SK-N-SH (cell line): Measurements from ENCODE around the gene CYS1. TPM values are rescaled to one million over a fixed set of nuclear protein-coding genes. Genes with fewer than 3 reads are reported as not detected.
A peak's percentile ranks its signal among the peaks of the same experiment; 100 is the strongest.

Experiments
- CTCF ChIA-PET: fragments of 300-600, 350-600 bp; formaldehyde crosslinking; extraction: SDS; loops from one replicate; lab custom pipeline; 2021; lab: Yijun Ruan, JAX
- POLR2A ChIA-PET: fragments of 350-600 bp; sonication (Branson Sonifier 250); formaldehyde crosslinking; extraction: SDS; loops from one replicate; lab custom pipeline; 2020; ENCODE audit warnings: antibody characterized with exemption, inconsistent platforms; lab: Yijun Ruan, JAX
- DNase-seq: peaks from one replicate; pipeline ENCODE4 v3.0.0; 2012
- H2AFZ ChIP-seq: fragments of 200-600 bp; sonication (generic); 2 replicates; pipeline ENCODE4 v1.8.1; 2016; ENCODE audit warnings: antibody characterized with exemption, mild to moderate bottlenecking, low read depth
- H3F3A ChIP-seq: fragments of 200-600 bp; sonication (generic); replicated peaks from 2 replicates; pipeline ENCODE3; 2016; ENCODE audit warnings: antibody characterized with exemption, mild to moderate bottlenecking; ENCODE audit not compliant: insufficient read depth
- H3K27ac ChIP-seq, 2 experiments: fragments of 200-500 bp in 1 of 2; fragments of 200-600 bp in 1 of 2; sonication (Bioruptor generic) in 1 of 2; sonication (generic), shearing (Covaris generic) in 1 of 2; 2 replicates each; pipeline versions ENCODE4 v1.5.1 to v1.6.1; 2014 to 2016; ENCODE audit warnings: low read depth in 2 of 2, inconsistent platforms in 1 of 2, low read length in 1 of 2, mild to moderate bottlenecking in 1 of 2, mixed read lengths in 1 of 2
- H3K27me3 ChIP-seq: fragments of 200-600 bp; sonication (generic), shearing (Covaris generic); 2 replicates; pipeline ENCODE4 v1.6.1; 2016; ENCODE audit warnings: mixed run types; ENCODE audit not compliant: insufficient read depth
- H3K36me3 ChIP-seq, 2 experiments: fragments of 200-500 bp in 1 of 2; fragments of 200-600 bp in 1 of 2; sonication (Bioruptor generic) in 1 of 2; sonication (generic) in 1 of 2; replicated peaks in 1 of 2; 2 replicates each; pipeline versions ENCODE3 to v1.5.1; 2014 to 2016; ENCODE audit warnings: low read length in 1 of 2, mild to moderate bottlenecking in 1 of 2; ENCODE audit not compliant: insufficient read depth in 2 of 2, control insufficient read depth in 1 of 2
- H3K4me1 ChIP-seq, 2 experiments: fragments of 200-500 bp in 1 of 2; fragments of 200-600 bp in 1 of 2; sonication (Bioruptor generic) in 1 of 2; sonication (generic), shearing (Covaris generic) in 1 of 2; 2 replicates each; pipeline versions ENCODE4 v1.5.1 to v1.6.1; 2014 to 2016; ENCODE audit warnings: low read depth in 1 of 2, low read length in 1 of 2, mixed run types in 1 of 2; ENCODE audit not compliant: insufficient read depth in 2 of 2, control insufficient read depth in 1 of 2
- H3K4me2 ChIP-seq: fragments of 200-600 bp; sonication (generic), shearing (Covaris generic); 2 replicates; pipeline ENCODE4 v1.6.1; 2017; ENCODE audit warnings: mixed run types
- H3K4me3 ChIP-seq, 2 experiments: fragments of 200-500 bp in 1 of 2; fragments of 200-600 bp in 1 of 2; sonication (Bioruptor generic) in 1 of 2; sonication (generic), shearing (Covaris generic) in 1 of 2; 2 replicates each; pipeline versions ENCODE4 v1.5.1 to v1.8.1; 2014 to 2016; ENCODE audit warnings: low read depth in 2 of 2, inconsistent platforms in 1 of 2, low read length in 1 of 2, mild to moderate bottlenecking in 1 of 2, mixed read lengths in 1 of 2, moderate library complexity in 1 of 2
- H3K79me2 ChIP-seq: fragments of 200-600 bp; sonication (generic); 2 replicates; pipeline ENCODE4 v1.8.1; 2017; ENCODE audit warnings: mild to moderate bottlenecking; ENCODE audit not compliant: insufficient read depth
- H3K9ac ChIP-seq: fragments of 200-600 bp; sonication (generic); 2 replicates; pipeline ENCODE4 v1.6.1; 2017; ENCODE audit warnings: mixed run types
- H3K9me2 ChIP-seq: fragments of 200-600 bp; sonication (generic); 2 replicates; pipeline ENCODE4 v1.6.1; 2017; ENCODE audit warnings: mixed run types
- H3K9me3 ChIP-seq: fragments of 200-600 bp; sonication (generic); 2 replicates; pipeline ENCODE4 v1.6.1; 2017; ENCODE audit warnings: mixed run types, mild to moderate bottlenecking, moderate library complexity
- H4K20me1 ChIP-seq: fragments of 200-600 bp; sonication (generic); 2 replicates; pipeline ENCODE4 v1.6.1; 2017; ENCODE audit warnings: mild to moderate bottlenecking, mixed run types; ENCODE audit not compliant: insufficient read depth
- EP300 ChIP-seq, 2 experiments: IDR thresholded peaks; 2 replicates each; pipeline versions ENCODE4 v1.4.0 to v1.6.1; 2012; ENCODE audit warnings: borderline replicate concordance in 1 of 2, low read depth in 1 of 2, low read length in 1 of 2
- FOXM1 ChIP-seq: IDR thresholded peaks from 2 replicates; pipeline ENCODE4 v1.4.0; 2012; ENCODE audit warnings: low read depth, mild to moderate bottlenecking
- GATA2 ChIP-seq: sonication (generic); formaldehyde crosslinking; IDR thresholded peaks from 2 replicates; pipeline ENCODE4 v1.5.0; 2020; ENCODE audit warnings: mild to moderate bottlenecking, missing genetic modification reagents
- RCOR1 ChIP-seq: fragments of 150-350 bp; IDR thresholded peaks from 2 replicates; pipeline ENCODE4 v1.6.1; 2017; ENCODE audit warnings: antibody characterized with exemption, low read length
- RFX5 ChIP-seq: IDR thresholded peaks from 2 replicates; pipeline ENCODE4 v1.6.1; 2012; ENCODE audit warnings: mild to moderate bottlenecking, improper control_type of control experiment, low read length
- USF1 ChIP-seq: IDR thresholded peaks from 2 replicates; pipeline ENCODE4 v1.4.0; 2012; ENCODE audit warnings: low read depth, borderline replicate concordance
- YY1 ChIP-seq: IDR thresholded peaks from 2 replicates; pipeline ENCODE4 v1.4.0; 2012; ENCODE audit warnings: low read depth, mild to moderate bottlenecking
- ZBTB33 ChIP-seq: IDR thresholded peaks from 2 replicates; pipeline ENCODE4 v1.4.0; 2012; ENCODE audit warnings: low read depth, borderline replicate concordance
- WGBS: methylation state at CpG from one replicate; pipeline ENCODE4 v1.1.6; 2017; ENCODE audit warnings: low lambda C conversion rate; 5-methylcytosine and 5-hydroxymethylcytosine counted together
- polyA plus RNA-seq, 3 experiments: library from polyadenylated mRNA; depleted of rRNA; stranded (reverse); fragments of >200 nt; gene quantifications; 2 replicates each; pipeline ENCODE4 v1.2.3, GENCODE V29; 2012
- TF ChIP-seq, protein P1 (sequence below): fragments of 150-350 bp; IDR thresholded peaks from 2 replicates; pipeline ENCODE4 v1.6.1; 2016; ENCODE audit warnings: mild to moderate bottlenecking, low read depth, low read length

Gene CYS1
- polyA plus RNA-seq, 1 of the 3 experiments (the other 2 are of a cell fraction) = 1.2 TPM

DNA sequence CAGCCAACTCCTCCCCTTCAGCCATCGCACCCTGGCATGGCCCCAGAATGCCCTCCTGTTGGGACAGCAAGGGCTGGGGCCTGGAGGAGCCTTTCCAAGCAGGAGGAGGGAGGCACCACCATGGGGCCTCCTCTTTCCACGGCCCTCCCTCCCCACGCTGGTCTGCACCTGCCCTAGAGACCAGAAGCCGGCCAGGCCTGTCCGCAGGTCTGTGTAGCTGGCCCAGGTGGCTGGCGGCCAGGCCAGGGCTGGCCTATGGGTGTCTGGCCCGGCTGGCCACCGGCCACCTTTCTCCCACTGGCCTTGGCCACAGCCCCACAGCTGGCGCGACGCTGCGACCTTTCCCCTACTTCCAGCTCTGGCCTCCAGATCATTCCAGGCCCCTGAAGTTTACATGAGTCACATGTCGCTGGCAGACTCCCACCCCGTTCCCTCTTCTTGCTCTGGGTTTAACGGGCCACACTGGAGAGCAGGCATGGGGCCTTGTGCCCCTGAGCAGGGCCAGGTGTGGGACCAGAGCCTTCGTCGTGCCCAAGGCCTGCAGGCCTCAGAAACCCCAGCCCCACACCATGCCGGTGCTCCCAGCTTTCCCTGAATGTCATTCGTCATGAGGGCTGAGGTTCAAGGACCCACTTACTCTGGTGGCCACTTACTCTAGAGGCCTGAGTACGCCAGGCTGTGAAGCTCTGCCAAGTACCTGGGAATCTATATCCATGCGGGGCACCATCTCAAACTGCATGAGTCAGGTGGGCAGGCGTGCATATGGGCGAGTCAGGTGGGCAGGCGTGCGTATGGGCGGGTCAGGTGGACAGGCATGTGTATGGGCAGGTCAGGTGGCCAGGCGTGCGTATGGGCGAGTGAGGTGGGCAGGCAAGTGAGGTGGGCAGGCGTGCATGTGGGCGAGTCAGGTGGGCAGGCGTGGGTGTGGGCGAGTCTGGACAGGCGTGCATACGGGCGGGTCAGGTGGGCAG, 70.1 kb downstream of the CYS1 start:
- Histone ChIP-seq H3K9me3 (no peaks in the 10 kb centered on the region), H3K9me2 (no peaks in the 10 kb centered on the region), H4K20me1 (no peaks in the 10 kb centered on the region), H3F3A (peaks cover 5% of the 10 kb centered on the region), H3K9ac (no peak overlapping the region), H2AFZ (no peak overlapping the region), H3K79me2 (no peaks in the 10 kb centered on the region), H3K4me1 (peaks cover 6 to 51% of the 10 kb centered on the region in 2 experiments; a peak in 2 of 4 replicates), H3K27ac (peak overlapping the region in 1 of 2 experiments; percentile 90; a peak in 2 of 4 replicates), H3K36me3 (no peaks in the 10 kb centered on the region), H3K4me3 (no peak overlapping the region), H3K27me3 (no peaks in the 10 kb centered on the region), H3K4me2 (peak overlapping the region; percentile 47; the same call in 1 of the 2 replicates)
- ChIA-PET POLR2A (no interaction called here), CTCF (interaction anchor here (0.8 to 5.9 kb wide), 5 partner anchors 9 to 196 kb away, joined by 3 to 58 read pairs (median 5); no protein-coding TSS in a partner anchor)
- WGBS = 83% methylated on average over 35 of the region's 36 CpGs
- TF ChIP-seq, protein P1, sequence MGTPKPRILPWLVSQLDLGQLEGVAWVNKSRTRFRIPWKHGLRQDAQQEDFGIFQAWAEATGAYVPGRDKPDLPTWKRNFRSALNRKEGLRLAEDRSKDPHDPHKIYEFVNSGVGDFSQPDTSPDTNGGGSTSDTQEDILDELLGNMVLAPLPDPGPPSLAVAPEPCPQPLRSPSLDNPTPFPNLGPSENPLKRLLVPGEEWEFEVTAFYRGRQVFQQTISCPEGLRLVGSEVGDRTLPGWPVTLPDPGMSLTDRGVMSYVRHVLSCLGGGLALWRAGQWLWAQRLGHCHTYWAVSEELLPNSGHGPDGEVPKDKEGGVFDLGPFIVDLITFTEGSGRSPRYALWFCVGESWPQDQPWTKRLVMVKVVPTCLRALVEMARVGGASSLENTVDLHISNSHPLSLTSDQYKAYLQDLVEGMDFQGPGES = no peak
- no peak for TF ChIP-seq ZBTB33
- TF ChIP-seq EP300 (IDR thresholded peaks at IDR 0.05; ENCODE audit: borderline replicate concordance in 1 of 2, low read depth in 1 of 2, low read length in 1 of 2) = peak in 1 of 2 experiments; percentile 67; a peak in 2 of 4 replicates
- no peak for TF ChIP-seq RCOR1
- peak; percentile 75; the same call in 1 of the 2 replicates for TF ChIP-seq RFX5
- no peak for TF ChIP-seq FOXM1
- peak; percentile 38; the same call in 1 of the 2 replicates for TF ChIP-seq USF1
- peak; percentile 70 for DNase-seq

DNA sequence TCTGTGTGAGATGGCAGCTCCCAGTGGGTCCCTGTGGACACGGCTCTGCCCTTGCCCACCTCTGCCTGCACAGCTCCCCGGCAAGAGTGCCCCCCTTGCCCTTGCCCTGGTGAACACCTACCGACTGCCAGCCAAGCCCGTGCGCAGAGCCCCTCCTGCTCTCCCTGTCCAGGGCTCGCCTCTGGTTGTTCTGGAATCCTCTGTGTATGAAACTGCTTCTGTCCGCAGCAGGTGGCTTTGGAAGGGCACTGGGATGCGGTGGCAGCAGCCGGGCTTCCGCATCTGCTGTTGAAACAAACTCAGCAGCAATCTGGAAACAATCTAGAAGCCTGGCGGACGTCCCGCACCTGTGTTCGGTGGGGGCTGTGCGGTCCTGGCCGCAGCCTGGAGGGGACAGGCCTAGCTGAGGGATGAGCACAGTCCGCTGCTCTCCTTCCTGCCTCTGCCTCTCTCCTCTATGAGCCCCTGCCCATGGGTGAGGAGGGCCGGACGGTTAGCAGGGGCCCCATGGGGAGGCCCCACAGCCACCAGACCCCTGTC, 70.9 kb downstream of the CYS1 start:
- no peaks in the 10 kb centered on the region for H4K20me1 ChIP-seq
- TF ChIP-seq EP300 (IDR thresholded peaks at IDR 0.05; ENCODE audit: borderline replicate concordance in 1 of 2, low read depth in 1 of 2, low read length in 1 of 2) = peak in 1 of 2 experiments; percentile 59; a peak in 2 of 4 replicates
- no peak for TF ChIP-seq USF1
- TF ChIP-seq YY1 = no peak
- TF ChIP-seq RCOR1 = 0 out of 2 replicates have a peak, but pooled peaks have one; percentile 51
- peak; percentile 58 for TF ChIP-seq GATA2 (CRISPR knock-in tag)
- TF ChIP-seq, all 33 proteins: peak for 3
- no peaks in the 10 kb centered on the region for H3K27me3 ChIP-seq
- H3K36me3 ChIP-seq = no peaks in the 10 kb centered on the region
- peaks cover 6 to 55% of the 10 kb centered on the region in 2 experiments; a peak in 2 of 4 replicates for H3K4me1 ChIP-seq
- H3K9ac ChIP-seq = no peak overlapping the region
- peak; percentile 67 for DNase-seq
- H3K79me2 ChIP-seq = no peaks in the 10 kb centered on the region
- H2AFZ ChIP-seq = no peak overlapping the region
- H3K4me3 ChIP-seq = no peak overlapping the region
- H3F3A ChIP-seq = peaks cover 5% of the 10 kb centered on the region
- POLR2A ChIA-PET = interaction anchor here (0.6 kb wide), 1 partner anchor 267 kb away, joined by 4 read pairs; no protein-coding TSS in a partner anchor
- peak overlapping the region in 1 of 2 experiments; percentile 90; a peak in 2 of 4 replicates for H3K27ac ChIP-seq
- no peaks in the 10 kb centered on the region for H3K9me3 ChIP-seq
- CTCF ChIA-PET = interaction anchor here (0.8 to 5.9 kb wide), 7 partner anchors 9 to 196 kb away, joined by 3 to 58 read pairs (median 5); no protein-coding TSS in a partner anchor
- peak overlapping the region; percentile 47; the same call in 1 of the 2 replicates for H3K4me2 ChIP-seq
- no peaks in the 10 kb centered on the region for H3K9me2 ChIP-seq
- WGBS = 80% methylated on average over 13 of the region's 19 CpGs
